Retina (tissue), 1 donor: ENCODE results near the gene PRKCQ.

ENCODE experiments used
- DNase-seq: peaks from one replicate; pipeline ENCODE4 v3.0.0-alpha.2; 2016

Gene PRKCQ

DNA sequence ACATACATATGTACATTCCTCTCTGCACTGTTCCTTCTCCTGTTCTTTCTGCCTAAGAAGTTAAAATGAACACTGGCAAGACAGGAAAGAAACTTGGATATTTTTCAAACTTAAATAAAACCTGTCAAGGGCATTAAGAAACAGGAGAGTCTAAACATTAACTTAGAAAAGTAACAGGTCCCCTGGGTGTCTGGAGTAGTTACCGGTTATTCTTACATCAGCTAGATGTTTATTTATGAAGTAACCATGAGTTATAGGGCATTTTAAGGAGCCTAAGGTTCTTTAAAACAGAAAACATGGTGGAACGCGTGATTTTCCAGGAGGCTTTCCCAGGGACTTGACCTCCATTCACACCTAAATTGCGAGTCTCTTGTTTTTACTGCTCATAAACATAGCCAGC is 148.2 kb downstream of the PRKCQ start:
- DNase-seq = no peak

DNA sequence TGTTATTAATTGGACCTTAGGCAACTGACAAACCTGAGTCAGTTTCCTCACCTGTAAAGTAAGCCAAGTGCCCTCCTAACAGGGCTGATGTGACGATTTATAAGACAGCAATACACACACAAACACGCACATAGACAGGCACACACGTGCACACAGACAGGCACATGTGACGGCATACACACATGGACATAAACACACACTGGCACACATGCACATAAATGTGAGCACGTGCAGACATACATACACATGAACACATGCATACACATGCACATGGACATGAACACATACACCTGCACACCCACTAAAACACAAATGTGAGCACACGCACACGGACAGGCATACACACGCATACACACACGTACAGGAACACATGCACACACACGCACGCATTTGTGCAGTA is 148.9 kb downstream of the PRKCQ start:
- no peak for DNase-seq

DNA sequence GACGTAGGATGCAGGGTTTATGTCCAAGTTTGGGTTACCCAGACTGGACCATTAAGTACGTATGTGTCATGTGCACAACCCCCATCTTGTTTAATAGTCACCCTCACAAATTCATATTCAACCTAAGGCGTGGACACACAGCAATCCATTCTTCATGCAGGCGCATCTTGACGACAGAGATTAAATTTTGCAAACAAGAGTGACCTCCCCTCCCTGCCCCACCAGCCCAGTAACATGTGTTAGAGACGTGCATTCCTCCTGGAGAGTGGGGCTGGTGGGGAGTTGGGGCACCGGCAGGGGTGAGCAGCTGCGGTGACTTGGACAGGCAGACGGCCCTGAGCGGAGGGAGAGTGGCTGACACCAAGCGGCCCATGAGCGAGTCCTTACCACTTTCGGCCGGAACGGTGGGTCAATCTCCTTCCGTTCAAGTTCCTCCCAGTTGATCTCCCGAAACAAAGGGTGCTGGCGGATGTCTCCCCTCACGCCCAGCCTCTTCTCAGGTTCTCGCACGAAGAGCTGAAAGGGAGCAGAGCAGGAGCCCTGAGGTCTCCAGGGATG is 149.6 kb downstream of the PRKCQ start:
- DNase-seq = no peak

GRCh38 chr10:6427357-6427959 is 152.6 kb downstream of the PRKCQ start:
- DNase-seq = no peak

- no peak for DNase-seq
These were observed 153.8 kb downstream of the PRKCQ start for GRCh38 chr10:6426317-6426716.

- no peak for DNase-seq
These were observed 156.5 kb downstream of the PRKCQ start for GRCh38 chr10:6423413-6424170.

- DNase-seq = no peak
These were observed 157.1 kb downstream of the PRKCQ start for GRCh38 chr10:6423004-6423403.

GRCh38 chr10:6418613-6419216 is 161.4 kb downstream of the PRKCQ start:
- DNase-seq = no peak

DNA sequence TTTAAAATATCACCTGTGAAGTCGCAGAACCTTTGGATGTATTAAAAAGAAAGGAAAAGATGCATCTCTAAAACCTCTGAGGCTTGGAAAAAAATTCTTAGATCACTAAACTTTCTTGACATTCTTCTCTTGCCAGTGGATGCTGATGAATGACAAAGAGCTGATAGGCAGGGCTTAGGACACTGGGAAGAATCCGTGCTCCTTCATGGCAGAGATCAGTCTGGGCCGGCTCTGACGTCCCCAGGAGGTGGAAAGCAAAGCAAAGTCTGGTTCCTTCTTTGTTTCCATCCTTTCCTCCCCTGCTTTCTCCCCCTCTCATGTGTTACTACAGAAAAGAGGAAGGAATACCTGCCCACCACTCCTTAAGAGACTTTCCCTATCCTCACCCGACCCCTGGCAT is 161.9 kb downstream of the PRKCQ start:
- DNase-seq = no peak

- peak; percentile 53 for DNase-seq
These were observed 163.1 kb downstream of the PRKCQ start for GRCh38 chr10:6416892-6417512.

- no peak for DNase-seq
These were observed 168.6 kb downstream of the PRKCQ start for GRCh38 chr10:6411436-6411835.

DNA sequence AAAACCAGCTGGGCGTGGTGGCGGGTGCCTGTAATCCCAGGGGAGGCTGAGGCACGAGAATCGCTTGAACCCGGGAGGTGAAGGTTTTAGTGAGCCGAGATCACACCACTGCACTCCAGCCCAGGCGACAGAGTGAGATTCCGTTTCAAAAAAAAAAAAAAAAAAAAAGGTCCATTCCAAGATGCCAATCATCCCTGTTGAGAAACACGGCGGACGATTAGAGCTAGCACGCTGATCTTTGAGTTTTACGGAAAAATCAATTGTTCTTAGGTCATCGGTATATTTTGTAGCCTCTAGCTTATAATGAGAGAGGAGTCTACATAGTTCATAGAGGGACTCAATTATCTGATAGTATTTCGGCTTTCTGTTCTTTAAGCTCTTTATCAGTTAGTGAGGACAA is 169.2 kb downstream of the PRKCQ start:
- no peak for DNase-seq

DNA sequence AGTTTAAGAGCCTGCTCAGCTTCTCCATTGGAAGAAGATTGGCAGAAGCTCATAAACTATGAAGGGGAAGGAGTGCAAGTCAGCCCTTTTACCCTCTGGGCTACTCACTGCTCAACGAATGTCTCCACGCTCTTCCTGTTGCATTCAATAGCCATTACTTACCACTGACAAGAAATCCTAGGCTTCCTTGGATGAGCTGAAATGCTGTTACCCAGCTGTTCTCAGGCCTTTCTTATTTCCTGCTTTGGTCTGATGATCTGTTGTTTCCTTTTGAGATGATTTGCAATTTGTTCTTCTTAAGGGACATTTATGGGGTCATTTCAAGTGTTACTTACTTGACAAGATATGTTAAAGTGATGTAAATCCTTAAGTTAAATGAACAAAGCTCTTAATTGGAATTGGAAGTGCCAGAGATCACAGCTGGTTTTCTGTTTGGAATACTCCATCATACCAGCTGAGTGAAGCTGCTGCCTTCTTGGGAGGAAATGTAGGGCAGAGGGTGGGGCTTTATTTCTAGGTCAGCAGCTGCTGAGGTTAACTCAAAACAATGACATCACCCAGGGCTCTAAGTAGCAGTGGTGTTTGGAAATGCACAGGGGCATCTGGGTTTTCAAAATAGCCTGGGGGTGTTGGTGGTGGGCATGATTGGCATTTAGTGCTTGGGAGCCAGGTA is 170.0 kb downstream of the PRKCQ start:
- peak; percentile 84 for DNase-seq

DNA sequence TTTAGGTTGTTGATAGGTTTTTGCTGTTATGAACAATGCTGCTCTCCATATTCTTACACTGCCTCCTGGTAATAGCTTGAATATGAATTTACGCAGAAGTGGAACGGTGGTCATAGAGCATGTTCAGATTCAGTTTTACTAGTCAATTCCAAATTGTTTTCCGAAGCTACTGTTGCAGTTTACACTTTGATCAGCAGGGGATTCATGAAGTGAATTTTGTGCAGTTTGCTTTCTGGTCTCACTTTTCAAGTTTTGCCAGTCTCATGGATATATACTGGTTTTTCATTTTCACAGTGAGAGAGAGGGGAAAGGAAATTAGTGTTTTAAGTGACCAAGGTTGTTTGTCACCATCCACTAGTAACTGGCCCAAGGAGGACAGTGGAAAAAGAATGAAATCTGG is 171.3 kb downstream of the PRKCQ start:
- no peak for DNase-seq

DNA sequence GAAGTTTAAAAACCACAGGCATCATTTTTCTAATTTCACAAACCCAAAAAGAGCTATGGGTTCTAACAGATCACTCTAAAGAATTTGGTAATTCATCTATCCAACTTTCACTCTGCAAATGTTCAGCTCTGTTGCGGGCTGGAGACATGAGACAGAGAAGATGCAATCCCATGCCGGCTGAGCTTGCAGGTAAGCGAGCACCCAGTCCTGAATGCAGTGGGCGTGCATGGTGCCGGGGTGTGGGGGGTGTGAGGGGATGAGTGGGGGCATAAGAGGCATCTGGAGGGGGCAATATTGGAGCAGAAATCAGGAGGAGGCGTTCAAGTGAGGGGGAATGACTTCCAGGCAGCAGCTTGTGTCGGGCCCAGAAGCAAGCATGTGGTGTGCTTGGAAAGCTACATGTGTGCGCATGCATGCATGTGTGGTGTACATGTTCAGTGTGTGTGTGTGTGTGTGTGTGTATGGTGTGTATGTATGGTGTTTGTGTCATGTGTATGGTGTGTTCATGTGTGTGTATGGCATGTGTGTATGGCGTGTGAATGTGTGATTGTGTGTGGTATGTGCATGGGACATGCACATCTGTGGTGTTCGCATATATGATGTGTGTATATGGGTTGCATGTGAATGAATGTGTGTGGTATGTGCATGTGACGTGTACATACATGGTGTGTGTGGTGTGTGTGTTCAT is 172.9 kb downstream of the PRKCQ start:
- DNase-seq = no peak

- DNase-seq = no peak
These were observed 173.6 kb downstream of the PRKCQ start for GRCh38 chr10:6406220-6407033.

GRCh38 chr10:6405713-6406112 is 174.4 kb downstream of the PRKCQ start:
- no peak for DNase-seq

DNA sequence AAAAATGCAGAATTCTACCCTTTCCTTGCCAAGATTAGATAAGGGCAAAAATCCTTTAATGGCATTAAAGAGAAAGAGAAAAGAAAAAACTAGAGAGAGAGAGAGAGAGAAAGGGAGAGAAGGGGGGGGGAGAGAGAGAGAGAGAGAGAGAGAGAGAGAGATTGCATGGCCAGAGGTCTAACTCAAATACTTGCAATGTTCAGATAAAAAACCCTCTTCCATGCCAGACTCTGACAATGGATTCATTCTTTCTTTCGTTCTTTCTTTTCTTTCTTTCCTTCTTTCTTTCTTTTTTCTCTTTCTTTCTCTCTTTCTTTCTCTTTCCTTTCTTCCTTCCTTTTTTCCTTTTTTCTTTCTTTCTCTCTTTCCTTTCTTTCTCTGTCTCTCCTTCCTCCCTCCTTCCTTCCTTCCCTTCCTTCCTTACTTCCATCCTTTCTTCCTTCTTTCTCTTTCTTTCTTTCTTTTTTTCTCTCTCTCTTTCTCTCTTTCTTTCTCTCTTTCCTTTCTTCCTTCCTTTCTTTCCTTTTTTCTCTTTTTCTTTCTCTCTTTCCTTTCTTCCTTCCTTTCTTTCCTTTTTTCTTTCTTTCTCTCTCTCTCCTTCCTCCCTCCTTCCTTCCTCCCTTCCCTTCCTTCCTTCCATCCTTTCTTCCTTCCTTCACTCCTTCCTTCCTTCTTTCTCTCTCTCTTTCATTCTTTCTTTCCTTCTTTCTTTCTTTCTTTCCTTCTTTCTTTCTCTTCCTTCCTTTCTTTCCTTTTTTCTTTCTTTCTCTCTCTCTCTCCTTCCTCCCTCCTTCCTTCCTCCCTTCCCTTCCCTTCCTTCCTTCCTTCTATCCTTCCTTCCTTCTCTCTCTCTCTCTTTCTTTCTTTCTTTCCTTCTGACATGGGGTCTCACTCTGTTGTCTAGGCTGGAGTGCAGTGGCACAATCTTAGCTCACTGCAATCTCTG is 175.7 kb downstream of the PRKCQ start:
- DNase-seq = no peak

GRCh38 chr10:6402960-6403359 is 177.1 kb downstream of the PRKCQ start:
- no peak for DNase-seq

DNA sequence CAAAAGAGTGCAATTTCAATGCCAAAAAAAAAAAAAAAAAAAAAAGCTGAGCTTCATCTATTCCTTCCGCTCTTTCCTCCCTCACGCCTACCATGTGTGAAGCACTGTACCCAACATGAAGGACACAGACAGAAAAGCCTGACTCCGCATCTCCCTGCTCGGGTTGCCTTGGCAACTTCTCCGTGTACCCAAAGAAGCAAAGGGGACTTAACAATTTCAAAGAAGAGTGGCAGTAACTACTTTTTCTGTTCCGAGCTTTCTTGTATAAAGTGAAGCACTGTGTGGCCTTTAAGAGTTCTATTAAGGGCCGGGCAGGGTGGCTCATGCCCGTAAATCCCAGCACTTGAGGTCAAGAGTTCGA is 177.7 kb downstream of the PRKCQ start:
- DNase-seq = peak; percentile 24
